Measurements from ENCODE around the gene CNTNAP5.

CNTNAP5 gene

DNA sequence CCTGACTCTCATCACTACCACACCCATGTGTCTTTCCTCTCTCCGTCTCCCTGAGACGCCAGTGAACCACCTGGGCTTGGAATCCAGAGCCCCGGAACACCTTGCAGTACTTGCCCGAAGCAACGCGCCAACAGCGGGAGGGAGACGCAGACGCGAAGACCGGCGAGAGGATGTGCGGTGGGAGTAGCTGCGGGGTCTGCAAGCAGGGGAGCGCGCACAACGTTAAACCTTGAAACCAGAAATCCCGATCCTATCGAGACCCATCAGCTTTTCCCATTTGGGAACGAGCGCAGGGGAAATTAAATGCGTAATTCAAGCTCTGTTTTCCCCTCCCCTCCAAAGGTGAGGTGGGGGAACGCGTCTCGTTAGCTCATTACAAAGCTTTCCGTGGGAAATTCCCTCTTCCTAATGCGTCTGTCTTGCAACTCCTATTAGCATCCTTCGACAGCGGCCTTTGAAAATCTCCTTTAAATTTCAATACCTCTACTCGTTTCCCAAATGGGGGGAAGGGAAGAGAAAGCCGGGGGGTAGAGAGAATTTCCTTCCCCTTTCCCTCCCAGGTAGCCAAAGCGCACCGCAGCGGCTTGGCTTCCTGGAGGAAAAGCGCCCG lies 421 bp upstream of the CNTNAP5 start:
- H3K4me3 ChIP-seq (ENCODE audit: low read length) = no peak overlapping the region
- TF ChIP-seq CTCF (conservative IDR thresholded peaks at IDR 0.05; ENCODE audit: low read length) = no peak
- DNase-seq (ENCODE audit: low read depth) = no peak

DNA sequence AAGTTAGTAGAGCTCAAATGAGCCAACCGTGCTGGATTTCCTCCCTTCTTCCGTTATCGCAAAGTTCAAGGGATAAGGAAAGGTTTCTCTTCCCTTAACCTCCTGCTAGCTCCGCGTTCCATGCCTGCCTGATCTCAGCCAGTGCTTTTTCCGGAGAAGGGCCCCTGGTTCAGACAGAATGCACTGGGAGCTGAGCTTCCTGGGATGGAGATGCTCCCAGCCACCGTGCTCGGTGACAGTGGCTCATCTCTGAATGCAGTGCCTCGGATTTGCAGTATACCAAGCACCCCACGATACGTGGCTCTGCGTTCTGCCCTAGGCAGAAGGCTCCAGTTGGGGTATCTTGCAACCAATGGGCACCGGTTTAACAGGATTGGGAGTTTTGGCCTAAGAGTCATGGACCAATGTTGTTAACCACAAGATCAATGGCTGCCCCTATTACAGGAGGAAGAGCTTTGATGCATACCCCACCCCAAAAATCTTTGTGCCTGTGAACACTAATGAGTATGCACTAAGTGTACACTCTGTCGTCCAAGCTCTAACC lies 876 bp downstream of the CNTNAP5 start:
- DNase-seq (ENCODE audit: low read depth) = no peak
- no peak for TF ChIP-seq CTCF (conservative IDR thresholded peaks at IDR 0.05; ENCODE audit: low read length)
- no peak overlapping the region for H3K4me3 ChIP-seq (ENCODE audit: low read length)

- no peak for TF ChIP-seq CTCF (conservative IDR thresholded peaks at IDR 0.05; ENCODE audit: low read length)
- H3K4me3 ChIP-seq (ENCODE audit: low read length) = no peak overlapping the region
- DNase-seq (ENCODE audit: low read depth) = no peak
Observed at GRCh38 chr2:124026503-124026902, 1.4 kb downstream of the CNTNAP5 start.

DNA sequence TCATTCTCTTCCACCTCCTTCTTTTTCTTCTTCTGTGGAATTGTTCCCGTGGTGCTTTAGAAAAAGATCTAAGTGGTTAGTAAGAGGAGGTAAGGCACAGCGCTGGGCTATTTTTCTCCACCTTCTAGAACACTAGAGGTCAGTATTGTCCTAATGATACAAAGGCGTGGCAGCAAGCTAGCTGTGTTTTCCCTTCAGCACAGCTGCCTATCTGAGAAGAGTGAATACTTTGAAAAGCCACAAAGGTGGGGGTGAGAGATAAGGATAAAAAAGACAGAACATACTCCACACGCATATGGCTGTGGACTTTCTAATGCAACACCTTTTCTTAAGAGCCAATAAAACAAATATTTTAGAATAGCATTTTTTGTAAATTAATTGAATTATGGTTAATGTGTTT lies 2.1 kb downstream of the CNTNAP5 start:
- TF ChIP-seq CTCF (conservative IDR thresholded peaks at IDR 0.05; ENCODE audit: low read length) = peak; percentile 45
- peak; percentile 12 for DNase-seq (ENCODE audit: low read depth)
- no peak overlapping the region for H3K4me3 ChIP-seq (ENCODE audit: low read length)

GRCh38 chr2:124032799-124033198 lies 7.7 kb downstream of the CNTNAP5 start:
- no peak for TF ChIP-seq CTCF (conservative IDR thresholded peaks at IDR 0.05; ENCODE audit: low read length)
- no peak for DNase-seq (ENCODE audit: low read depth)
- no peak overlapping the region for H3K4me3 ChIP-seq (ENCODE audit: low read length)

DNA sequence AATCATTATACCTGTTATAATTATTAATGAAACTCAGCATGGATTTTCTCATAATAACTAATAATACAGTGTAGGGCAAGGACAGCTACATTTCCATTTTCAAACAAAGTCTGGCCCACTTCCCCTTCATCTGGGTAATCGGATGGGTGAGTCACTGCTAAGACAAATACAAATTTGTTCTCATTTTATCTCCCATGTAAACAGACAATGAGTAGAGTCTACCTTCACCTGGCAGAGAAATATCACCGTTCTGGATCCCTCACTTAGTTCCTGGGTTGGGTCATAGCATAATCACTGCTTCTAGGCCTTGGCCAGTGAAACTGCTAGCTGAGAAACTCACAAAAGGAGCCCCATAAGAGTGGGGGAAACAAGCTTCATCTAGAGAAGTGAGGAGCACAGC lies 9.2 kb downstream of the CNTNAP5 start:
- no peak overlapping the region for H3K4me3 ChIP-seq (ENCODE audit: low read length)
- TF ChIP-seq CTCF (conservative IDR thresholded peaks at IDR 0.05; ENCODE audit: low read length) = no peak
- no peak for DNase-seq (ENCODE audit: low read depth)

DNA sequence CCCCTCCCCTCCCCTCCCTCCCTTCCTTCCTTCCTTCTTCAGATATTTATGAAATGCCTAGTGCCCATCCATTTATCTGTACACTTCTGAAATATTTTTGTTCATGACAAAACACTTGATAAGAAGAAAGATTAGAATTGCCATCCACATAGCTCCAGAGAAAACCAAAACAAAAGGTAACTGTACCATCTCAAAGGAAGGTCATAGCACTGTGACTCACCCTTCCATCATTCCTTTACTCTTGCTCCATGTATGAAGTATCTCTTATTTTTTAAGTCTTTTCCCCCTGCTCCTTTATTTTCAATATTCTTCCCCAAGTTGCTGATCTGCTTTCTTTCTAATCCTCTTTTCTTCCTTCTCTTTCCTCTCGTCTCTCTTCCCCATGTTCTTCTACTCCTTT lies 9.9 kb downstream of the CNTNAP5 start:
- TF ChIP-seq CTCF (conservative IDR thresholded peaks at IDR 0.05; ENCODE audit: low read length) = no peak
- DNase-seq (ENCODE audit: low read depth) = no peak
- H3K4me3 ChIP-seq (ENCODE audit: low read length) = no peak overlapping the region

Measured in AG10803 (cell line).